Stomach (tissue), 9 donors: ENCODE measurements around the gene LRRTM4. TPM values are rescaled to one million over a fixed set of nuclear protein-coding genes. Genes with fewer than 3 reads are reported as not detected.
A peak's percentile ranks its signal among the peaks of the same experiment; 100 is the strongest.

Experiments used
- DNase-seq, 2 donors: peaks; one replicate each; pipeline versions ENCODE4 v3.0.0 to v3.0.0-alpha.2; 2013 to 2019
- H3K27ac ChIP-seq, 5 donors: fragments of 200-600 bp in 4 of 5; sonication (generic) in 4 of 5; one replicate each; pipeline ENCODE4 v1.5.1; 2013 to 2019; ENCODE audit warnings: mild to moderate bottlenecking in 1 of 5, moderate library complexity in 1 of 5
- H3K27me3 ChIP-seq, 3 donors: fragments of 200-600 bp; sonication (generic); one replicate each; pipeline ENCODE4 v1.5.1; 2017 to 2019; ENCODE audit warnings: mixed run types in 1 of 3
- H3K36me3 ChIP-seq, 4 donors: fragments of 200-600 bp; sonication (generic); 1 replicate in 3 of 4; 2 replicates in 1 of 4; pipeline ENCODE4 v1.5.1; 2016 to 2019
- H3K4me1 ChIP-seq, 4 donors: fragments of 200-600 bp; sonication (generic); one replicate each; pipeline ENCODE4 v1.5.1; 2016 to 2019
- H3K4me3 ChIP-seq, 4 donors: fragments of 200-600 bp; sonication (generic) in 3 of 4; one replicate each; pipeline ENCODE4 v1.5.1; 2016 to 2019; ENCODE audit warnings: mild to moderate bottlenecking in 1 of 4
- H3K9me3 ChIP-seq, 4 donors: fragments of 200-600 bp; sonication (generic); one replicate each; pipeline ENCODE4 v1.5.1; 2016 to 2019
- EP300 ChIP-seq: sonication (generic); formaldehyde crosslinking; IDR thresholded peaks from one replicate; pipeline ENCODE4 v1.6.1; 2017; ENCODE audit warnings: antibody characterized with exemption
- POLR2A ChIP-seq, 4 donors: fragments of 450-650 bp; IDR thresholded peaks; one replicate each; pipeline ENCODE4 v1.6.1; 2016; ENCODE audit warnings: antibody characterized with exemption in 4 of 4, control low read depth in 2 of 4, mild to moderate bottlenecking in 1 of 4, moderate library complexity in 1 of 4
- POLR2AphosphoS5 ChIP-seq, 3 donors: sonication (generic); formaldehyde crosslinking; IDR thresholded peaks; one replicate each; pipeline ENCODE4 v1.6.1; 2016; ENCODE audit warnings: antibody characterized with exemption in 3 of 3
- WGBS, 5 donors: extraction: QIAGEN DNeasy Blood & Tissue Kit in 3 of 5; methylation state at CpG; one replicate each; pipeline versions ENCODE4 v1.1.5 to v1.1.7; 2013 to 2018; 5-methylcytosine and 5-hydroxymethylcytosine counted together
- intact Hi-C: fragments of 100-400 bp; cut with DNase I; formaldehyde crosslinking; loops from one replicate; pipeline ENCODE4 v1.15.1; 2023; ENCODE audit warnings: low total_unique reads
- polyA plus RNA-seq, 3 donors: library from polyadenylated mRNA; stranded (reverse); fragments of 200-250 nt; gene quantifications; one replicate each; pipeline ENCODE4 v1.2.3, GENCODE V29; 2013
- total RNA-seq, 5 donors: library from RNA; depleted of rRNA; stranded (reverse); fragments of >200 nt; gene quantifications; one replicate each; pipeline versions ENCODE4 v1.1.0 to v1.2.3, GENCODE V29; 2014 to 2016
- TF ChIP-seq, protein P1 (sequence below), 7 experiments: fragments of 450-650 bp in 4 of 7; fragments of 200-600 bp in 3 of 7; sonication (generic) in 3 of 7; IDR thresholded peaks; one replicate each; pipeline ENCODE4 v1.5.1; 2016 to 2019; ENCODE audit warnings: antibody characterized with exemption in 7 of 7, control low read depth in 2 of 7, mild to moderate bottlenecking in 1 of 7
- donor health status: healthy with polysubstance abuse.
- donor health status: Bipolar disorder and iron deficiency.
- donor health status: healthy.

Gene LRRTM4
- total and polyA plus RNA-seq, 8 donors: 0.13 to 2.2 (median 0.19) TPM; not detected in 5

DNA sequence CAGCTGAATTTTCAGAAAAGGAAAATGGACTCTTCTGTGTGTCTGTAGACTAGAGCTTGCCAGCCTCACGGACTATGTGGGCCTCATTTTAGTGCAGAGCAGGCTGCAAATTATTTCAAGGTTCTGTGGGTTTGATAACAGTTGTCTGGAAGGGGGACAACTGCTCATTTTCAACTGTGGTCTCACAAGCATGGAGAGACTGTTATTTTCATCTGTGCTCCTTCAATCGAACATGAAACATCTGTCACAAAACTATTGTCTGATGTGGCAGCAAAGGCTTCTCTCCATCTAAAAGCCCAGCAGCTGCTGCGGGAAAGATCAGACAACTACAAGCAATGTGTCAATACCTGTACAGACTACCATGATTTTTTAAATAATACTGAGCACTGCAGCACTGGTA is 211.8 kb downstream of the LRRTM4 start:
- peak in 1 of 2 donors; percentile 3 for DNase-seq
- H3K27me3 ChIP-seq: no peaks in the 10 kb centered on the region
- no peaks in the 10 kb centered on the region for H3K4me1 ChIP-seq
- no peaks in the 10 kb centered on the region for H3K9me3 ChIP-seq
- TF ChIP-seq POLR2AphosphoS5 (IDR thresholded peaks at IDR 0.05): no peak
- TF ChIP-seq POLR2A (IDR thresholded peaks at IDR 0.05): no peak
- TF ChIP-seq, protein P1, sequence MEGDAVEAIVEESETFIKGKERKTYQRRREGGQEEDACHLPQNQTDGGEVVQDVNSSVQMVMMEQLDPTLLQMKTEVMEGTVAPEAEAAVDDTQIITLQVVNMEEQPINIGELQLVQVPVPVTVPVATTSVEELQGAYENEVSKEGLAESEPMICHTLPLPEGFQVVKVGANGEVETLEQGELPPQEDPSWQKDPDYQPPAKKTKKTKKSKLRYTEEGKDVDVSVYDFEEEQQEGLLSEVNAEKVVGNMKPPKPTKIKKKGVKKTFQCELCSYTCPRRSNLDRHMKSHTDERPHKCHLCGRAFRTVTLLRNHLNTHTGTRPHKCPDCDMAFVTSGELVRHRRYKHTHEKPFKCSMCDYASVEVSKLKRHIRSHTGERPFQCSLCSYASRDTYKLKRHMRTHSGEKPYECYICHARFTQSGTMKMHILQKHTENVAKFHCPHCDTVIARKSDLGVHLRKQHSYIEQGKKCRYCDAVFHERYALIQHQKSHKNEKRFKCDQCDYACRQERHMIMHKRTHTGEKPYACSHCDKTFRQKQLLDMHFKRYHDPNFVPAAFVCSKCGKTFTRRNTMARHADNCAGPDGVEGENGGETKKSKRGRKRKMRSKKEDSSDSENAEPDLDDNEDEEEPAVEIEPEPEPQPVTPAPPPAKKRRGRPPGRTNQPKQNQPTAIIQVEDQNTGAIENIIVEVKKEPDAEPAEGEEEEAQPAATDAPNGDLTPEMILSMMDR (IDR thresholded peaks at IDR 0.05): no peak
- TF ChIP-seq EP300: no peak
- 38 to 60% (median 54%) methylated on average over 3 of the region's 3 CpGs for WGBS, 5 donors
- no peak overlapping the region for H3K27ac ChIP-seq
- H3K36me3 ChIP-seq: no peaks in the 10 kb centered on the region
- intact Hi-C loops: no loop called here
- H3K4me3 ChIP-seq: no peak overlapping the region

DNA sequence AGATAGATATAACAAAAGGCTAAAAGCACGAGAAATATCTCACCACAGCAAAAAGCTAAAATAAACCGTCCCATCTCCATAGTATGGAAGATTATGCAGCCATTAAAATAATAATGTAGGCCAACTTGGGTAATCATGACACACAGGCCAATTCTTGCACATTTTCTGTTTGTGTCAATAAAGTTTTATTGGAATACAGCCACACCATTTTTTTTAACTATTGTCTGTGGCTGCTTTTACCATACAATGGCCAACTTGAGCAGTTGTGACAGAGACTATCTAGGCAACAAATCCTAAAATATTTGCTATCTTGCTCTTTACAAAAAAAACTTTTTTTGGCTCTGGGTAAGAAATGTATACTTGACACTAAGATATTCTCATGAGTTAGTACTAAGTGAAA is 212.5 kb downstream of the LRRTM4 start:
- 64 to 88% (median 72%) methylated on average over 2 of the region's 2 CpGs for WGBS, 5 donors
- intact Hi-C loops: no loop called here
- no peak overlapping the region for H3K27ac ChIP-seq
- no peaks in the 10 kb centered on the region for H3K36me3 ChIP-seq
- H3K4me1 ChIP-seq: no peaks in the 10 kb centered on the region
- no peaks in the 10 kb centered on the region for H3K9me3 ChIP-seq
- DNase-seq: no peak
- TF ChIP-seq EP300 (no peak), POLR2AphosphoS5 (IDR thresholded peaks at IDR 0.05) (no peak)
- TF ChIP-seq, protein P1 (IDR thresholded peaks at IDR 0.05): no peak
- H3K27me3 ChIP-seq: no peaks in the 10 kb centered on the region
- no peak overlapping the region for H3K4me3 ChIP-seq

DNA sequence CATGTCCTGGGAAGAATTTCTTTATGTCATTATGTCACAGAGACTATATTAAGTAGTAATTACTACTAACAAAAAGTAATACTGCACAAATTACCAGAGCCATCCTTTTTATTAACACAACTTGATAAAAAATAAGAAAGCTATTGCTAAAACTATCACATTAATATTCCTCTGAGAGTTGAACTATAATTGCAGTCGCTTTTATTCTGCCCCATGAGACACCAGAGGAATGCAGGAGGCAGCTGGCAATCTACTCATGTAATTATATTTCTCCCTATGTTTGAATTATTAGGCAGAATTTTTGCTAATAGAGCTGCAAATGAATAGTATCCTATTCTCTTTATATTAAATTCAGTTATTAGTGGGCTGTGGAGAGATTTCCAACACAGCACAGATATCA is 220.7 kb downstream of the LRRTM4 start:
- no peak overlapping the region for H3K27ac ChIP-seq
- no peak for TF ChIP-seq EP300
- no peak for TF ChIP-seq POLR2AphosphoS5 (IDR thresholded peaks at IDR 0.05)
- 50 to 73% (median 67%) methylated on average over 1 of the region's 1 CpG for WGBS, 5 donors
- intact Hi-C loops: no loop called here
- H3K4me1 ChIP-seq: no peaks in the 10 kb centered on the region
- no peak for DNase-seq
- no peaks in the 10 kb centered on the region for H3K36me3 ChIP-seq
- H3K4me3 ChIP-seq: no peak overlapping the region
- H3K9me3 ChIP-seq: no peaks in the 10 kb centered on the region
- H3K27me3 ChIP-seq: no peaks in the 10 kb centered on the region

DNA sequence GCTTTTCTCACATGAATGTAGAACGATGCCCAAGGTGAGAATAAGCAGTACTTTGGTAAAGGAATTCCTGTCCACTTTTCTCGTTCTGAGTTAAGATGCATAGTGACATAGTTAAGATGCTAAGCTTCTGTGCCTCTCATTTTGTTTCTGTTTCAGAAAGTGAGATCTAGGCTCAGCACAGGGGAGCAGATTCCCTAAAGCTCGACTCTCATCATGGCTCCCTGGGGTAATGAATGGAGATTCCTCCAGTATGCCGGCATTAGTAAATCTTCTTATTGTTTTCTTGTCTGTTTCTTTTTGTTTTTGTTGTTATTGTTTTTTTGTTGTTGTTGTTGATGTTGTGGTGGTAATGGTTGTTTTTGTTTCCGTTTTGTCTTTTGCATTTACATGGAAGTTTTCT is 225.4 kb downstream of the LRRTM4 start:
- intact Hi-C loops: no loop called here
- Histone ChIP-seq H3K9me3 (peaks cover 0 to 4% (median 0%) of the 10 kb centered on the region in 4 donors), H3K27me3 (no peaks in the 10 kb centered on the region), H3K36me3 (no peaks in the 10 kb centered on the region), H3K4me1 (no peaks in the 10 kb centered on the region), H3K27ac (no peak overlapping the region), H3K4me3 (no peak overlapping the region)
- no peak for DNase-seq
- TF ChIP-seq POLR2AphosphoS5 (IDR thresholded peaks at IDR 0.05): no peak
- no peak for TF ChIP-seq EP300
- 82 to 88% (median 85%) methylated on average over 5 of the region's 5 CpGs for WGBS, 5 donors

DNA sequence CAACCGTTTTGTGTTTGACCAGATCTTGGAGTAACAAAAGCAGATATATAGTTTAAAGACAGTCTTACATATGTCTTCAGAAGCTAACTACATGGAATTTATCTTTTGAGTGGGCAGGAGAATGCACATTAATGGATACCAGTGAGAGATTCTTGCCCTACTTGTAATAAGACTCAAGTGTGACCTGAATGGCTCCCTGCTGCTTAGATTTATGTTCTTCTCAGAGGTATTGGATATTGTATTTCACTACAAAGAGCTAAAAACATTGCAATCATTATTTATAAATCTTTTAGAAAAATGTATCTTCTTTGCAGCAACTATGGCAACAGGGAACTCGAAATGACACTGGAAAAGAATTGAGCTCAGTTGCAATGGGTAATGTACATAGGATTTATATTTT is 227.7 kb downstream of the LRRTM4 start:
- Histone ChIP-seq H3K4me3 (no peak overlapping the region), H3K27me3 (no peaks in the 10 kb centered on the region), H3K4me1 (no peaks in the 10 kb centered on the region), H3K27ac (no peak overlapping the region), H3K9me3 (peaks cover 0 to 4% (median 0%) of the 10 kb centered on the region in 4 donors), H3K36me3 (no peaks in the 10 kb centered on the region)
- WGBS, 5 donors: 69 to 73% (median 72%) methylated on average over 2 of the region's 2 CpGs
- no peak for DNase-seq
- no peak for TF ChIP-seq EP300
- no peak for TF ChIP-seq POLR2A (IDR thresholded peaks at IDR 0.05)
- TF ChIP-seq, protein P1 (IDR thresholded peaks at IDR 0.05): no peak
- no peak for TF ChIP-seq POLR2AphosphoS5 (IDR thresholded peaks at IDR 0.05)
- intact Hi-C loops: no loop called here
